SHP77 treated with DMSO at 0.1 percent for 48 hours (cell line): ENCODE measurements around the gene APOC4.

ENCODE experiments used
- DNase-seq: peaks from one replicate; lab custom pipeline; 2025; lab: John Stamatoyannopoulos, UW

Gene APOC4

DNA sequence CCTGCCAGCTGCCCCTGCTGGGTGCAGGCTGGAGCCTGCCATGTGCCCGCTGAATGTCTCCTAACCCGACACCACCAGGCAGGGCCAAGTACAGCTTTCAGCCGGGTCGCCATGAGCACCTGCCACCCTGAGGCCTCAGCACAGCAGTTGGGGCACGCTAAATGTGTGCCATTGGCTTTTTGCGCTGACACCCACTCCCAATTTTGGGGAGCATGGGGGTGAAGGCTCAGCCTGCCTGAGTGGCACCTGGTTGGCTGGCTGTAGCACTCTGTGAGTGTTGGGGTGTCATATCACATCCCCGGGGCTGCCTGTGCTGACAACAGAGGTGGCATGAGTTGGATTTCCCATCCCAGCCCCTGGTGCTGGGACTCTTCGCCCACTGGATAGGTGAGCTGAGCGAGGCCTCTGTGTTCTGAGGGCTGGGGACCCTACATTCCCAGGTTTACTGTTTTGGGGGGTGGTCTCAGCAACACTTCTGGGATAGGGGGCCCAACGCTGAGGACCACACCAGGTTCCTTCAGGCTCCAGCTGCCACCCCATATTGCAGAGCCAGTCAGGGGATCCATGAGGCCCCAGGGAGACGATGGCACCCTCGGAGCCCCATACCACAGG, 52.0 kb downstream of the APOC4 start:
- no peak for DNase-seq
